H9 (cell line): ENCODE data around the gene MICAL2. TPM values are rescaled to one million over a fixed set of nuclear protein-coding genes. Genes with fewer than 3 reads are reported as not detected.

ENCODE experiments used
- DNase-seq: peaks from one replicate; pipeline ENCODE4 v3.0.0-alpha.2; 2017
- H2AFZ ChIP-seq: one replicate; pipeline ENCODE4 v1.6.1; 2013; ENCODE audit warnings: mild to moderate bottlenecking, low read length, control low read depth, moderate library complexity
- H2AK5ac ChIP-seq: 2 replicates; pipeline ENCODE4 v1.6.1; 2013; ENCODE audit warnings: low read length, control low read depth, mixed read lengths; ENCODE audit not compliant: insufficient read length
- H2BK120ac ChIP-seq: one replicate; pipeline ENCODE4 v1.6.1; 2013; ENCODE audit warnings: low read depth, mild to moderate bottlenecking, low read length, control low read depth, inconsistent platforms; ENCODE audit not compliant: poor library complexity, severe bottlenecking
- H2BK12ac ChIP-seq: 2 replicates; pipeline ENCODE4 v1.6.1; 2013; ENCODE audit warnings: low read length, control low read depth, mixed read lengths, low read depth; ENCODE audit not compliant: insufficient read length
- H2BK15ac ChIP-seq: 2 replicates; pipeline ENCODE4 v1.6.1; 2013; ENCODE audit warnings: low read depth, low read length, control low read depth
- H2BK20ac ChIP-seq: one replicate; pipeline ENCODE4 v1.6.1; 2013; ENCODE audit warnings: low read depth, mild to moderate bottlenecking, low read length, control low read depth, inconsistent platforms; ENCODE audit not compliant: poor library complexity, severe bottlenecking
- H2BK5ac ChIP-seq: 2 replicates; pipeline ENCODE4 v1.6.1; 2013; ENCODE audit warnings: low read length, control low read depth, mixed read lengths; ENCODE audit not compliant: insufficient read length
- H3K14ac ChIP-seq: 2 replicates; pipeline ENCODE4 v1.6.1; 2013; ENCODE audit warnings: low read length, control low read depth; ENCODE audit not compliant: insufficient read depth
- H3K18ac ChIP-seq: 2 replicates; pipeline ENCODE4 v1.6.1; 2013; ENCODE audit warnings: low read depth, mild to moderate bottlenecking, mixed read lengths, low read length, control low read depth; ENCODE audit not compliant: insufficient read length
- H3K23ac ChIP-seq: 2 replicates; pipeline ENCODE4 v1.6.1; 2013; ENCODE audit warnings: low read length, control low read depth, mixed read lengths, low read depth; ENCODE audit not compliant: insufficient read length
- H3K23me2 ChIP-seq: 2 replicates; pipeline ENCODE4 v1.6.1; 2013; ENCODE audit warnings: low read depth, mild to moderate bottlenecking, mixed read lengths, low read length, control low read depth; ENCODE audit not compliant: insufficient read length, poor library complexity, severe bottlenecking
- H3K27ac ChIP-seq: 2 replicates; pipeline ENCODE4 v1.5.1; 2013; ENCODE audit warnings: low read length, control low read depth, mixed read lengths, low read depth; ENCODE audit not compliant: insufficient read length
- H3K27me3 ChIP-seq: 2 replicates; pipeline ENCODE4 v1.6.1; 2013; ENCODE audit warnings: low read length, control low read depth, inconsistent platforms; ENCODE audit not compliant: insufficient read depth
- H3K4ac ChIP-seq: 2 replicates; pipeline ENCODE4 v1.6.1; 2013; ENCODE audit warnings: low read depth, mild to moderate bottlenecking, control low read depth, inconsistent platforms, low read length, moderate library complexity
- H3K4me1 ChIP-seq: 2 replicates; pipeline ENCODE4 v1.6.1; 2013; ENCODE audit warnings: low read length, control low read depth, inconsistent platforms; ENCODE audit not compliant: insufficient read depth
- H3K4me2 ChIP-seq: 2 replicates; pipeline ENCODE4 v1.6.1; 2013; ENCODE audit warnings: low read length, control low read depth, mixed read lengths; ENCODE audit not compliant: insufficient read length, insufficient read depth
- H3K56ac ChIP-seq: 2 replicates; pipeline ENCODE4 v1.6.1; 2013; ENCODE audit warnings: low read depth, mild to moderate bottlenecking, mixed read lengths, low read length, control low read depth; ENCODE audit not compliant: insufficient read length
- H3K79me1 ChIP-seq: 2 replicates; pipeline ENCODE4 v1.6.1; 2013; ENCODE audit warnings: low read depth, mild to moderate bottlenecking, moderate library complexity, low read length, control low read depth, inconsistent platforms; ENCODE audit not compliant: insufficient read depth, poor library complexity, severe bottlenecking
- H3K79me2 ChIP-seq: 2 replicates; pipeline ENCODE4 v1.6.1; 2013; ENCODE audit warnings: low read length, control low read depth, inconsistent platforms; ENCODE audit not compliant: insufficient read depth
- H3K9ac ChIP-seq: 2 replicates; pipeline ENCODE4 v1.6.1; 2013; ENCODE audit warnings: low read length, control low read depth, mixed read lengths; ENCODE audit not compliant: insufficient read length; ENCODE audit errors: extremely low read depth
- H3K9me3 ChIP-seq: one replicate; pipeline ENCODE4 v1.6.1; 2013; ENCODE audit warnings: low read depth, low read length, inconsistent platforms; ENCODE audit not compliant: control insufficient read depth
- H3T11ph ChIP-seq: one replicate; pipeline ENCODE4 v1.6.1; 2013; ENCODE audit warnings: mild to moderate bottlenecking, low read length, control low read depth, inconsistent platforms
- H4K20me1 ChIP-seq: one replicate; pipeline ENCODE4 v1.6.1; 2013; ENCODE audit not compliant: control insufficient read depth, insufficient read length, insufficient read depth
- H4K5ac ChIP-seq: 2 replicates; pipeline ENCODE4 v1.6.1; 2013; ENCODE audit warnings: low read depth, mild to moderate bottlenecking, mixed read lengths, low read length, control low read depth; ENCODE audit not compliant: insufficient read length
- H4K8ac ChIP-seq: replicated peaks from 2 replicates; pipeline ENCODE4 v1.6.1; 2013; ENCODE audit warnings: low read length, control low read depth, mixed read lengths, low read depth; ENCODE audit not compliant: insufficient read length
- H4K91ac ChIP-seq: 2 replicates; pipeline ENCODE4 v1.6.1; 2013; ENCODE audit warnings: low read depth, mild to moderate bottlenecking, moderate library complexity, mixed read lengths, low read length, control low read depth; ENCODE audit not compliant: insufficient read length
- H3K27ac Mint-ChIP-seq, 3 experiments: 2 replicates in 2 of 3; 3 replicates in 1 of 3; pipeline ENCODE4 v1.8.0; 2020 to 2021; ENCODE audit warnings: mixed read lengths in 3 of 3, mild to moderate bottlenecking in 1 of 3, moderate library complexity in 1 of 3
- H3K27me3 Mint-ChIP-seq: 2 replicates; pipeline ENCODE4 v1.8.0; 2021; ENCODE audit warnings: low read depth, mild to moderate bottlenecking, moderate library complexity, mixed read lengths
- H3K36me3 Mint-ChIP-seq, 3 experiments: 2 replicates in 2 of 3; 3 replicates in 1 of 3; pipeline ENCODE4 v1.8.0; 2020 to 2021; ENCODE audit warnings: low read depth in 3 of 3, mixed read lengths in 3 of 3; ENCODE audit not compliant: insufficient read depth in 1 of 3
- H3K4me1 Mint-ChIP-seq, 2 experiments: 2 replicates each; pipeline ENCODE4 v1.8.0; 2020; ENCODE audit warnings: mixed read lengths in 2 of 2
- H3K4me3 Mint-ChIP-seq, 2 experiments: 2 replicates in 1 of 2; 3 replicates in 1 of 2; pipeline ENCODE4 v1.8.0; 2020 to 2021; ENCODE audit warnings: mild to moderate bottlenecking in 2 of 2, mixed read lengths in 2 of 2, moderate library complexity in 1 of 2
- H3K9me3 Mint-ChIP-seq, 2 experiments: 2 replicates in 1 of 2; 3 replicates in 1 of 2; pipeline ENCODE4 v1.8.0; 2020; ENCODE audit warnings: mild to moderate bottlenecking in 2 of 2, mixed read lengths in 2 of 2, moderate library complexity in 1 of 2
- CTCF ChIP-seq: fragments of 200-600 bp; sonication (generic); conservative IDR thresholded peaks from 3 replicates; pipeline ENCODE4 v1.8.0; 2021; ENCODE audit warnings: antibody characterized with exemption, mild to moderate bottlenecking
- WGBS: extraction: QIAGEN DNeasy Blood & Tissue Kit; methylation state at CpG from one replicate; pipeline ENCODE4 v1.1.7; 2013; ENCODE audit warnings: missing lambda C conversion rate, low lambda C conversion rate, mixed read lengths; ENCODE audit not compliant: insufficient read length; ENCODE audit errors: extremely low coverage; 5-methylcytosine and 5-hydroxymethylcytosine counted together
- total RNA-seq: library from RNA; stranded (reverse); gene quantifications from 2 replicates; pipeline ENCODE4 v1.2.1, GENCODE V29; 2021

Gene MICAL2
- total RNA-seq, 1 experiment from 2014 or later: 4.7 TPM

DNA sequence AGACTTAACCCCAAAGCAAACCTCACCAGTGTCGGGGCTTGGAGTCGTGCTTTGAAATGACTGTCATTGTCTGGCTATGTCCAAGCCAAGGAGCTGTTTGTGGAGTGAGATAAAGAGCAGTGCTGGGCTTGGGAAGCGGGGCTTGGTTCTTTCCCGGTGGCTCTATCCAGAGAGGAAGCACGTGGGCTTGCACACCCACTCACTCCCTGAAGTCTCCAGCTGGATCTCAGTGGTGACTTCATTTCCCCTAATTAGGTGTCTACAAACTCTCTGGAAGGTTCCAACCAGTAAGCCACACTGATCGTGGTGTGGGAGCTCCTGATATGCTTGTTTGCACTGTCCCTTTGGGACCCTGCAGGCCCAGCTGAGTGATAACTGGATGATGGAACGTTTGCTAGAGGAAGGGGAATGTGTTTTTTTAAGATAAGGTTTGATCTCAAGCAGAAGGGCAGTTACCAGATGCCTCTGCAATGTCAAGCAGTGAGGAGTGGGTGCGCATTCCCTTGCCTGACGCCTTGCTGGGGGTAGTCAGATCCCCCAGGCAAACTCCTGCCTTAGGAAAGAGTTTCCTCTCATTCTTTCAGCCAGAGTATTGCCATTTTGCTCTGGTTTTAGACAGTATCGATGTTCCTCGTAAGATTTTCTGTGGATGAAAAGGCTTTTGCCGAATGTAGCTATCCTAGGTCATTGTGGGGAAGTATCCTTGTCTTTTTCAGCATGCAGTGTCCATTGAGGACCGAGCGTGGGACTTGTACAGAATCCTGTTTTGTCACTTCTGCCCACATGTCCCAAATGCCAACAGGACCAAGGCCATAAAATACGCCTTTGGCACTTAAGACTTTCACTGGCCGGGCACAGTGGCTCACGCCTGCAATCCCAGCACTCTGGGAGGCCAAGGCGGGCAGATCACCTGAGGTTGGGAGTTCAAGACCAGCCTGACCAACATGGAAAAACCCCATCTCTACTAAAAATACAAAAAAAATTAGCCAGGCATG, 90.9 kb downstream of the MICAL2 start:
- no peak overlapping the region for H2BK5ac ChIP-seq
- no peaks in the 10 kb centered on the region for H3K27me3 ChIP-seq
- H4K20me1 ChIP-seq: no peaks in the 10 kb centered on the region
- H3K4me1 ChIP-seq: no peaks in the 10 kb centered on the region
- no peaks in the 10 kb centered on the region for H3K79me1 ChIP-seq
- no peak overlapping the region for H4K5ac ChIP-seq
- no peak overlapping the region for H2BK12ac ChIP-seq
- H2BK120ac ChIP-seq: no peak overlapping the region
- H2BK15ac ChIP-seq: no peak overlapping the region
- no CpG with 5 or more reads among the region's 18 CpGs for WGBS
- no peaks in the 10 kb centered on the region for H3K9me3 ChIP-seq
- no peak for TF ChIP-seq CTCF
- H3T11ph ChIP-seq: no peak overlapping the region
- no peak overlapping the region for H2AFZ ChIP-seq
- no peaks in the 10 kb centered on the region for H3K79me2 ChIP-seq
- H4K91ac ChIP-seq: no peak overlapping the region
- no peak for DNase-seq
- Mint-ChIP-seq H3K36me3 (no peaks in the 10 kb centered on the region), H3K9me3 (peaks cover 0 to 3% of the 10 kb centered on the region in 2 experiments; a peak in 1 of 5 replicates), H3K27me3 (peaks cover 4% of the 10 kb centered on the region; the same call in 1 of the 2 replicates), H3K4me1 (peaks cover 4 to 11% of the 10 kb centered on the region in 2 experiments), H3K27ac (no peak overlapping the region; a peak in 1 of 7 replicates), H3K4me3 (no peak overlapping the region)
- no peak overlapping the region for H3K9ac ChIP-seq
- H3K4ac ChIP-seq: no peak overlapping the region
- H3K23ac ChIP-seq: no peak overlapping the region
- H3K27ac ChIP-seq: no peak overlapping the region
- H4K8ac ChIP-seq: no peak overlapping the region
- H3K18ac ChIP-seq: no peak overlapping the region
- no peak overlapping the region for H3K4me2 ChIP-seq
- no peaks in the 10 kb centered on the region for H3K23me2 ChIP-seq
- H2AK5ac ChIP-seq: no peak overlapping the region
- no peak overlapping the region for H2BK20ac ChIP-seq
- no peak overlapping the region for H3K14ac ChIP-seq
- H3K56ac ChIP-seq: no peak overlapping the region
